Activated naive CD4-positive, alpha-beta T cell treated with anti-CD3 and anti-CD28 coated beads, Interleukin-2, amount 50 U/mL, for 16 hours (primary cell): ENCODE measurements around the gene CMPK1.
"Not testable (repeated sequence)": the region's sequence is repeated elsewhere in the genome, so short reads cannot be mapped to it uniquely, and the experiment has no call there.

Source experiments
- DNase-seq: peaks from one replicate; pipeline ENCODE4 v3.0.0-alpha.2; 2020

CMPK1 gene, protein sequence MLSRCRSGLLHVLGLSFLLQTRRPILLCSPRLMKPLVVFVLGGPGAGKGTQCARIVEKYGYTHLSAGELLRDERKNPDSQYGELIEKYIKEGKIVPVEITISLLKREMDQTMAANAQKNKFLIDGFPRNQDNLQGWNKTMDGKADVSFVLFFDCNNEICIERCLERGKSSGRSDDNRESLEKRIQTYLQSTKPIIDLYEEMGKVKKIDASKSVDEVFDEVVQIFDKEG

DNA sequence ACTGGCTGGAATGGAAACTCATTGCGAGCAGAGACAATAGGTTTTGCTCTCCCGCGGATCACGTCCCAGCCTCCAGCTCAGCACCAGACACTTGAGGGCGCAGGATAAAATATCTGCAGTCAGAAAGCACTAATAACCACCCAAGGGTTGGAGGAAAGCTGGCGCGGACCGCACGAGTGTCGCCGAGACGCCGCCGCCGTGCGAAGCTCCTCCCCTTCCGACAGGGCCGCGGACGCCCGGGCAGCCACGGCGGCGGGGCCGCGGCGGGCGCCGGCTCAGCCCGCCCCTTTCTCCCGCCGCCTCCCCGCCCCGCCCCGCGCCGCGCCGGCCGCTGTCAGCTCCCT is at the start of gene CMPK1:
TSS of gene CMPK1 (plus strand) at position 213 of the 344 bp plus-strand sequence. CDS start 156 bp downstream, outside the sequence.
- peak; percentile 80 for DNase-seq

DNA sequence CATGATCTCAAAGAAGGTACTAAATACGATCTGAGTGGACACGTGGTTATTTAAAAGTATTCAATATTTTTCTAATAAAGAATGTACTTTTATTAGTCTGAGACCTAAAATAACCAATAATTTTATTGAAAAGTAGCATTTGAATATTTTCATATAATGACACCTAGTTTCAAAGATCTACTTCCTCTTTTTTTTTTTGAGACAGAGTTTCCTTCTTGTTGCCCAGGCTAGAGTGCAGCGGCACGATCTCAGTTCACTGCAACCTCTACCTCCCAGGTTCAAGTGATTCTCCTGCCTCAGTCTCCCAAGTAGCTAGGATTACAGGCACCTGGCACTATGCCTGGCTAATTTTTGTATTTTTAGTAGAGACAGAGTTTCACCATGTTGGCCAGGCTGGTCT is 45.5 kb upstream of the CMPK1 start:
- DNase-seq: not testable (repeated sequence)

DNA sequence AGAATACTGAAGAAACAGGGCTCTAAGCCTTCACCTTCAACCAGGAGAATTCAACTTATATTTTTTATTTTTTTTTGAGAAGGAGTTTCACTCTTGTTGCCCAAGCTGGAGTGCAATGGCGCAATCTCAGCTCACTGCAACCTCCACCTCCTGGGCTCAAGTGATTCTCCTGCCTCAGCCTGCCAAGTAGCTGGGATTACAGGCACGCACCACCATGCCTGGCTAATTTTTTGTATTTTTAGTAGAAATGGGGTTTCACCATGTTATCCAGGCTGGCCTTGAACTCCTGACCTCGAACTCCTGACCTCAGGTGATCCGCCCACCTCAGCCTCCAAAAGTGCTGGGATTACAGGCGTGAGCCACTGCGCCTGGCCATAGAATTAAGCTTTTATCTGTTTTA is 38.7 kb upstream of the CMPK1 start:
- DNase-seq: not testable (repeated sequence)

DNA sequence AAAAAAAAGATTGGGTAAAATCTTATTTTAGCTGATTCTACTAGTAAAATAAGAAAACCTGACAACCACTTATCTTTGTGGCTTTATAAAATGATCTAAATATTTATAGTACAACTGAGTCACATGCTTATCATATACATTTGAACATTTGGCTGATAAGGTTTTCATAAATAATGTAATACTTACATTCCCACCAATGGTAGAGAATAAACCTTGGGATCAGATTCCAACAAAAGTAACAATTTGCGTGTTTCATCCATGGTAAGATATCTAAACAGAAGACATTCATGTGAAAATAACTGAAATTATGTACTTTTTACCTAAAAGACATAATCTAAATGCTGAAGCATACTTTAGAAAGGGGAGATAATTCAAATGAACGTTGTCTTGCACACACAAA is 38.0 kb upstream of the CMPK1 start:
- DNase-seq: no peak

DNA sequence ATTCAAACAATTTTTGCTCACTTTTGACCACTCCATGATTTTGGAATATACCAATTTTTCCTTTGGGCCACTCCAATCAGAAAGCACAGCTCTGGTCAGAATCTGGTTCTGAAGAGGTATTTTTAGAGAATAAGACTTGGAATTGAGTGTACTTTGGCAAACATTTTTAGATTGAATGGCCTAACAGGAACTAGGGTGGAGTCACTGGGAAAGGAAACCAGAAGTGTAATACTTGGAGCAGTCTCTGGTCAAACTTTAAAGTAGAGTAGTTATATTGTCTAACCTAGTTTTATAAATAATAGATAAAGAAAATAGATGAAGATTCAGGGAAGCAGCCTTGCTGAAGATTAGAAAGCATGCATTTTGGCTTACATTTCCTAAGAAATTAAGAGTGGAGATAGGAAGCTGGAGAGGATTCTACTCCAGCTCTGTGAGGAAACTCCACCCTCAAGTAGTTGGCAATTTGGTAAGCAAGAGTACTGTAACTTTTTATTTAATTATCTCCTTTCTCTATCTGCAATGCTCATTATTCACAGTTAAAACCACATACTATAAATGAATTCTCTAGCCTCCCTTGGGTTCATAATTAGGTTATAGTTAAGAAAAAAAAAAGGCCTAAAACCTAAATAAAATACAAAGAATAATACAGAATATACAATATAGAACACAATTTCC is 35.4 kb upstream of the CMPK1 start:
- DNase-seq: no peak

DNA sequence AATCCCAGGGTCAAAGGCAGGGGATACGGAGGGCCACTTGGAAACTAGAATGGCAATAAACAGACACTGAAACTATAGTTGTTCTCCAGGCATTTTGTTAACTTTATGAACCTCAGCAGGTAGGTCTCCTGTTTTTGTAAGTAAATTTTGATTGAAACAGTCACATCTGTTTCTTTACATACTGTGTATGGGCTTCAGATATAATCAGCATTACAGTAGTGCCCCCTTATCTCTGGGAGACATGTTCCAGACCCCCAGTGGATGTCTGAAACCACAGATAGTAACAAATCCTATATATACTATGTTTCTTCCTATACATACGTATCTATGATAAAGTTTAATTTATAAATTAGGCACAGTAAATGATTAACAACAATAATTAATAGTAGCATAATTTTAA is 31.1 kb upstream of the CMPK1 start:
- no peak for DNase-seq

DNA sequence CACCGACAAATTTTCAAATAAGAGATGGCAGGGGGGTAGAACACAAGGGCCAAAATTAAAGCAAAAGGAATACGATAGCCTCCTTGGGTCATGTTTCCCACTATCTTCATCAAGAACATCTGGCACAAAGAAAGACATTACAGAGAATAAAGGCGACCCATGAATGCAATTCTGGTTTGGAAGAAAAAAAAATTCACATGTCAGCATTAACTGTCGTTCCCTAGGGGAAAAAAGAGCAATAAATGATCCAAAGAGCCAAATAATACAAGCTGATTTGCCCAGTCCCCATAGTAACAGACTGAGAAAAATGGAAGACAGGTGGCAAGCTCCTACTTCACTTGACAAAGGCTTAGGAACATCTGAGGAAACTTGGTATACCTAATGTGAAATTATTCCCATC is 24.2 kb upstream of the CMPK1 start:
- DNase-seq: no peak

DNA sequence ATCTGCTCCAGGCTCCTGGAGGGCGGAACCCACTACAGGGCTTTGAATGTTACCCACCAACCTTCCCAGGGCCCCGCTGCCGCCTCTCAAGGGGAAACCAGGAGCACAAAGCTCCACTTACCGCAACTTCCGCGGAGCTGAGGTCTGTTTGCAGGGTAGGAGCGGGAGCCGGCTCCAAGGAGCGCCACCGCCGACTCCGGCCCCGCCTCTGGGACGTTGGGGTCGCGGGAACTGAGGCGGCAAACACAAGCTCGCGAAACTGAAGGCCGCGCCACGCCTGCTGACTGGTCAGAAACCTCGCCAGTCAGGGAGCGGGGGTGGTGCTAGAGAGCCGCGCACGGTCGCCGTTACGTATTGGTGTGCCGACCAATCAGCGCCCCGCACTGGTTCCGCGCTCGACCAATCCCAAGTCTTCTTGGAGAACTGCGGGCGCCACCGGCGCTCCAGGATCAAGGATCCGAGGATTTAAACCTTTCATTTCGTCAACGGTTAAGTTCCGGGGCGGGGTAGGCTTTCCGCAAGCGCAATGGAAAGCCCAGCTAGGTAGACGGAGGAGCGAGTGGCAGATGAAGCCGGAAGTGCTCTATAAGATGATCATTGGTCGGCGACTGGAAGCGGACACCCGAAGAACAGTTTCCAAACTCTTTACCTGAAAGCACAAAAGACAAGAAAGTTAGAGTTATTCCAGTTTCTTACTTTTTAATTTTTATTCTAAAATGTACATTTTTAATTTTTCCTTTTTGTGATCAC is 19.5 kb upstream of the CMPK1 start, which contains the start of gene STIL:
TSS of gene STIL (minus strand) at position 233 of the 750 bp plus-strand sequence. CDS start 3,828 bp downstream, outside the sequence.
- DNase-seq: peak; percentile 96

DNA sequence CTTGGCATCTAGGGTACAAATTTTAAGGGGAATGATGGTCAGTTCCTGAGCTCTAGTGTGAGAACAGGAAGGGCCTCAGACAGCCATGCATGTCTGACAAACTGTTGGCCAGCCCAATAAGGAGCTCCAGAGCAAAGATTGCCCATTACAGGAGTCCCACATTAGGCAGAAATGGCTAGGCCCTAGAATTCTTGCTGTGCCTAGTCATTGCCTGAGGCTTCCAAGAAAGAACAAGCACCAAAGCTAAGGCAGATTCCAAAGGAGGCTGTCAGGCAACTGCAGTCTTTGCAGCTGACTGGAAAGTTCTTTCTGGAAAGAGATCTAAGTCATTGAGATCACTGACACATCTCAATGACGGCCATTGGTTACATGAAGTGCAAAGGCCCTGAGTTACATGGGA is 15.7 kb upstream of the CMPK1 start:
- DNase-seq: no peak

DNA sequence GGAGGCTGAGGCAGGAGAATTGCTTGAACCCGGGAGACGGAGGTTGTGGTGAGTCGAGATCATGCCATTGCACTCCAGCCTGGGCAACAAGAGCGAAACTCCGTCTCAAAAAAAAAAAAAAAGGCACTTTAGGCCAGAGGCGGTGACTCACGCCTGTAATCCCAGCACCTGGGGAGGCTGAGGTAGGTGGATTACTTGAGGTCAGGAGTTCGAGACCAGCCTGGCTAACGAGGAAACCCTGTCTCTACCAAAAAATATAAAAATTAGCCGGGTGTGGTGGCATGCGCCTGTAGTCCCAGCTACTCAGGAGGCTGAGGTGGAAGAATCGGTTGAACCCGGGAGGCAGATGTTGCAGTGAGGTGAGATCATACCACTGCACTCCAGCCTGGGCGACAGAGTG is 13.6 kb upstream of the CMPK1 start:
- DNase-seq: not testable (repeated sequence)

DNA sequence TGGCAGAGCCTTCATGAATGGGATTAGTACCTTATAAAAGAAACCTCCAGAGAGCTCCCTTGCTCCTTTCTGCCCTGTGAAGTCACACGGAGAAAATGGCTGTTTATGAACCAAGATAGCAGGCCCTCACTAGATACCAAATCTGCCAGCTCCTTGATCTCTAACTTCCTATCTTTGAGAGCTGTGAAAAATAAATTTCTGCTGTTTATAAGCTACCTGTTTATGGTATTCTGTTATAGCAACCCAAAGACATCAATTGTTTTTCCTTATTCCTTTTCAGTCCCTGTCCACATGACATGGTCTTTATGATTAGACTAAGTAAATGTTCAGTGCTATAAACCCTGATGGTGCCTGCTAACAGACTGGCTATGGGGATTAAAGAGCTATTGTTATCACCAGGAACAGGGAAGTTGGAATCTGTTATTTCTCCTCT is 10.0 kb upstream of the CMPK1 start:
- DNase-seq: no peak

DNA sequence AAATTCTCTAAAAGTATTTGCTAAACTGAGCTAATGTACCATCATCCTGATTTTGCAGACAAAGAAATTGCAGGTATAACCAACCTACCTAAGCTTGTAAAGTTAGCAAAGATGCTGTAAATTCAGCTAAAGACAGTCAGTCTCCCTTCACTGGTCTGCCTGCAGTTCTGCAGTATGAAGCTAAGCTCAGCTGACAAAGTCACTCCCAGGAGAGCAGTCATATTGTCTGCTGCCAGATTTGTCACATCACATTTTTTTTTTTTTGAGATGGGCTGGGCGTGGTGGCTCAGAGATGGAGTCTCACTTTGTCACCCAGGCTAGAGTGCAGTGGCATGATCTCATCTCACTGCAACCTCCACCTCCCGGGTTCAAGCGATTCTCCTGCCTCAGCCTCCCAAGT is 8.9 kb upstream of the CMPK1 start:
- DNase-seq: no peak

DNA sequence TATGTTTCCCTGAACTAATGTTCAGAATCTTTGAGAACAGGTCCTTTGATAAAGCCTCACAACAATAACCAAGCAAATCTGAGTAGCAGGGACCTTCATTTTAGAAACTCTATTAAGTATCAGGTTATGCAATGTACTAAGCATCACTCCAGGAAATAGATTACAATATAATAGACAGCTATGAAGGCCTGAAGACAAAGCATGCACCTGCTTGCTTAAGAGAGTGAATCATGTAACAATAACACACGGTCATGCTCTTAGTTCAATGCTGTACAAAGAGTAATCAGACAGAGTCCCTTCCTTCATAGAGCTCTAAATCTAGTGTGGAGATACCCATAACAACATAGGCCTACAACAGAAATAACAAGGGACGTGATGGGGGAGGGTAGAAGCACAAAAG is 8.1 kb upstream of the CMPK1 start:
- no peak for DNase-seq

DNA sequence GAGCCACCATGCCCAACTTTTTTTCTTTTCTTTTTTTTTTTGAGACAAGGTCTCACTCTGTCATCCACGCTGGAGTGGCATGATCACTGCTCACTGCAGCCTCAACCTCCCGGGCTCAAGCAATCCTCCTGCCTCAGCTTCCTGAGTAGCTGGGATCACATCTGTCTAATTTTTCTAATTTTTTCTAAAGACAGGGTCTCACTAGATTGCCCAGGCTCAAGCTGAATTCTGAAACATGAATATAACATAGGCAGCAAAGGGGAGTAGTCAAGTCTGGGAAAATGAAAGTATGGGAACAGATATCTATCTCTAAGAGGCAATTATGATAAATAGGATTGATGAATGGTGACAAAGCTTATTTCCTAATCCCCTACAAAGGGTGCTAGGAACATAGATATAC is 7.3 kb upstream of the CMPK1 start:
- no peak for DNase-seq

DNA sequence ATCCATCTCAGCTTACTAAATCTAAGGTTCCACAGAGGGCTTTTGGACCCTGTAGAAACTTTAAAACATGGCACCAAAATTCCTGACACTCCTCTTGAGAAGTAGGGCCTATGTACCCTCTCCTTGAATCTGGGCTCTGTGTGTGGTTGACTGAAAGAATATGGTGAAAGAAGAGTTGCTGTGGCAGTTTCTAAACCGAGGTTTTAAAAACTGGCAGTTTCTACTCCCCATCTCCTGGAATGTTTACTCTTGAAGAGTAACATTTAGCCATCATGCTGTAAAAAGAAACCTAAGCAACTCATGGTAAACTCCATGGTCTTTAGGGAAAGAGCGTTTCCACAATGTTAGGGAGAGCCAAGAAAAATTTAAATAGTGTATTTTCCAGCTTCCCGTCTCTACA is 4.6 kb upstream of the CMPK1 start:
- DNase-seq: no peak

DNA sequence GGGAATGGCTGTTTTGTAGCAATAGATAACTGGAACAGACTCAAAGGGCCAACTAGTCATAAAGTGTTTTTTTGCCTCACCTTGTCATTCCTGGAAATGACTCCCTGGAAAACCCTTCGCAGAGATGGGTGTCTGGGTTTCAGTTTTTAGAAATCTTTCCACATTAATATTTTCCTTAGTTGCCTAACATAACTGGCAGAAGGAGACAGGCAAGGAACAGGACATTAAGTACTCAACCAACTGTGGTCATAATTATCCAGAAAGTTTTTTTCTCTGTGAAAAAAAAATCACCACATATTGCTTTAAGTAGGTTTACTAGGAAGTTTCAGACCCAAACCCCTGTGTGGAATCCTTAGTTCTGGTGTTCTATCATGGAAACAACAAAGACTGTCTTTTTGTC is 3.4 kb upstream of the CMPK1 start:
- no peak for DNase-seq

DNA sequence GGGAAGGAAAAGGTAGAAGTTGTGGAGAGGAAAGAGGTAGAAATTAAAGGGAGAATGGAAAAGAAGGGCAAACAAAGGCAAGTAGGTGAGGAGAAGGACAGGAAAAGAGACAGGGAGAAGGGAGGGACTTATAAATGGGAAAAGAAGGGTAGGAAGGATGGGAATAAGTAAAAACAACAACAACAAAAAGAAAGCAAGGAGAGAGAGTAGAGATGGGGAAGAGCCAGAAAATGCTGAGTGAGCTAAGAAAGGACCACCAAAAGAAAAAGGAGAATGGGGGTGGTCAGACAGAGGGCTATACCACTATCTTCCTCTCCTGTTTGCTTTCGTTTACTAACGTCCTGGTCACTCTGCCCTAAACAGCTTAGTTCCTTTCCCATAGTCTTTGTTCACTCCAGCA is 1.7 kb upstream of the CMPK1 start:
- no peak for DNase-seq

DNA sequence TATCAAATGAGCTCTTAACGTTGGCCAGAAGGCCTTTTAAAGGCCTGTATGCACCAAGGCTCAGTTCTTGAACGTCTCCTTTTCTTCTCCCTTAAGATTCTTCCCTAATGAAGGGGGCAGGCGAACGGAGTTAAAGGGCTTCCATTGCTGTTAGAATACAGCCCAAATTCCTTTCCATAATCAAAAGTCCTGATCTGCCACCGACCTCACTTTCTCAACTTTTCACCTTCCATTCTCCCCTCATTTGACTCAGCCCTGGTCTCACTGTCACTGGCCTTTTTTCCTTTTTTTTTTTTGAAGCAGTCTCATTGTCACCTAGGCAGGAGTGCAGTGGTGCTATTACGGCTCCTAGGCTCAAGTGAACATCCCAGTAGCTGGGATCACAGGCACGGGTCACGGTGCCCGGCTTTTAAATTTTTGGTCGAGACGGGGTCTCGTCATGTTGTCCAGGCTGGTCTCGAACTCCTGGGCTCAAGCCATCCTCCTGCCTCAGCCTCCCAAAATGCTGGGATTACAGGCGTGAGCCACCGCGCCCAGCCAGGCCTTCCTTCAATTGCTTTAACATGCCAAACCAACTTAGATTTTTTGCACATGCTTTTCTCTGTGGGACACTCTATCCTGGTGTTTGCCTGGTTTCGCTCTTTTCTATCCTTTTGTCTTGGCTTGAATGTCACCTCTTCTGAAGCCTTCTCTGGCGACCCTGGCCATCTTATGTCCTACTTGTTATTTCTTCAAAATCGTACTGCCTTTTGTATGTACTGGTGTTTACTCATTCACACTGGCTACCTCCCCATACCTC is 612 bp upstream of the CMPK1 start:
- no peak for DNase-seq

DNA sequence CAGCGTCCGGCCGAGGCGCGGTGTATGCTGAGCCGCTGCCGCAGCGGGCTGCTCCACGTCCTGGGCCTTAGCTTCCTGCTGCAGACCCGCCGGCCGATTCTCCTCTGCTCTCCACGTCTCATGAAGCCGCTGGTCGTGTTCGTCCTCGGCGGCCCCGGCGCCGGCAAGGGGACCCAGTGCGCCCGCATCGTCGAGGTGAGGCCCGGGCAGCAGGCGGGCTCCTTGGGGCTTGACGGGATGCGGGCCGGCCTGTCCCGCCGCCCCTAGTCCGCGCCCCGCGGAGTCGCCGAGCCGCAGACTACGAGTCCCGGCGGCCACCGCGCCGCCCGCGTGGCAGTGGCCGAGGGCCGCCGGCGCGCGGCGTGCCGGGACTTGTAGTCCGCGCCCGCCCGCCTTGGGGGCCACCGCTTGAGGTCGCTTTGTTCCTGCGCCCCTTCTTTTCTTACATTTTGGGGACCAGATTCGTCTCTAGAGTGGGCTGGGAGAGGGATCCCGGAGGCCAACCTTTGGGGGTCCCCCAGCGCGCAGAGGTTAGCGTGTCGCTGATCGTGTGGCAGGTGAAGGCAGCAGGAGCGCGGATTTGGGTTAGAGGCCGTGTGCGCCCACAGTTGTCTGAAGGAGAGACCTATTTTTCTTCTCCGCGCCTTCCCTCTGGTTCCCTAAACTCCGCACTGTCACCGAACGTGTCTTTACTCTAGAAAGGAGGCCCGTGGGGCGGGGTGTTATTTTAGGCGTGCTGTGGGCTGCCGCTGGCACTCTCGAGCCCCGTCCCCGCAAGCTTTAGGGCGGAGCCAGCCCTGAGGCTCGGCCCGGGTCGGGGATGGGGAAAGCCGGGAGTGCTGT is 553 bp downstream of the CMPK1 start:
- DNase-seq: peak; percentile 78

DNA sequence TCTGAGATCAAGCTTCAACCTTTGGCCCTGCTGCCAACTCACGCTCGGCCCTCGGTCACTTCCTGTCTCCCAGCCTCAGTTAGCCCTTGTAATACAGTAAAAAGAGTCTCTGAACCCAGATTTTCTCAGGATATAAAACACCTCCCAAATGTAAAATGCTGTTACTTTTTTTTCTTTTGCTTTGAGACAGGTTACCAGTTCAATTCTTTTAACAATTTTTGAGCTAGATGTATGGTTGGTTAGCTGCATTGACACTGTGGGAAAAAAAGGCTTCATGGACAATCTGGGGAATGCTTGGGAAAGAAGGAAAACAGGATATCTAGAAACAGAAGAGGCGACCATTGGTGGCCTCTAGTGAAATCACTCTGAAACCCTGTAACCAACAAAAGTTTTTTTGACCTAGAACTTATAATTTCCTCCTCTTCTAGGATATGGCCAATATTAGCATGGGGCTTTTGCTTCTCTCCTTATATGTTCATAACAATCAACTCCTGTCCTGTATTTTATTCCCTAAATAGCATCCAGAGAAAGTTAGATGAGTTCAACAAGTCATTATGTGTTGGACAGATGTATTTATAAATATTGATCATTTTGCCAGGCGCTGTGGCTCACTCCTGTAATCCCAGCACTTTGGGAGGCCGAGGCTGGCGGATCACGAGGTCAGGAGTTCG is 1.3 kb downstream of the CMPK1 start:
- DNase-seq: no peak

DNA sequence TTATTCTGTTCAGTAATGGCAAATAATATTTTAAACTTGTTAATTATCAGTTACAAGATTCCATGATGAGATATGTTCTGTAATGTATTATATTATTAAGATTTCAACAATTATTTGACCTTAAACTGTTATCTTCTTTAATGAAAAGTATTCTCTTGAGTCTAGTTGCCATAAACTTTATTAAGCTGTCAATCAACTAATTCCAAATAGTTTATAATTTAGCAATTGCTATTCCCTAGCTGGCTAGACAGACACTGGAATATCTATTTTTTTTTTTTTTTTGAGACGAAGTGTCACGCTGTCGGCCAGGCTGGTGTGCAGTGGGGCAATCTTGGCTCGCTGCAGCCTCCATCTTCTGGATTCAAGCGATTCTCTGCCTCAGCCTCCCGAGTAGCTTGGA is 3.8 kb downstream of the CMPK1 start:
- no peak for DNase-seq
